Body of pancreas (tissue), 4 donors: Measurements from ENCODE around the gene MAGEA1.
"Not testable (repeated sequence)": the region's sequence is repeated elsewhere in the genome, so short reads cannot be mapped to it uniquely, and the experiment has no call there.

Experiments
- POLR2A ChIP-seq, 3 donors: fragments of 450-650 bp; IDR thresholded peaks; one replicate each; pipeline ENCODE4 v1.6.1; 2016; ENCODE audit warnings: antibody characterized with exemption in 3 of 3, mild to moderate bottlenecking in 2 of 3
- TF ChIP-seq, protein P1 (sequence below), 7 experiments: fragments of 450-650 bp in 4 of 7; fragments of 200-600 bp in 3 of 7; sonication (generic) in 3 of 7; IDR thresholded peaks; one replicate each; pipeline ENCODE4 v1.5.1; 2016 to 2019; ENCODE audit warnings: antibody characterized with exemption in 7 of 7

DNA sequence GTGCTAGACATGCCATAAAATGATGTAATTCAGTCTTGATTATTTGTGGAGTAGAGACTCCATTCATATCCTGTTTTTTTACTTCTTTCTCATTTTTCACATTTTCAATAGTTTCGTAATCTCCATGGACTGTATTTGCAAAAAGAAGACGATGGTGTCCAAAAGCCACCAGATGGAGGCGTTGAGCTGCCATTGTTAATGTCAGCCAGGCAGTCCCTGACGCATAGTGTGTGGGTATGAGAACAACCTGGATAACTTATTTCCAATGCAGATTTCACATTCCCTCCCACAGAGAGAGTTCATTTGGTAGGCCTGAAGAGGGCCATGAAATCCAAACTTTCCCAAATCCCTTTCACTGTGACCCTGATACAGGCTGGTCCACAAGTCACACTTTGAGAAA lies 40.0 kb upstream of the MAGEA1 start:
- TF ChIP-seq POLR2A (IDR thresholded peaks at IDR 0.05): not testable (repeated sequence)
- TF ChIP-seq, protein P1, sequence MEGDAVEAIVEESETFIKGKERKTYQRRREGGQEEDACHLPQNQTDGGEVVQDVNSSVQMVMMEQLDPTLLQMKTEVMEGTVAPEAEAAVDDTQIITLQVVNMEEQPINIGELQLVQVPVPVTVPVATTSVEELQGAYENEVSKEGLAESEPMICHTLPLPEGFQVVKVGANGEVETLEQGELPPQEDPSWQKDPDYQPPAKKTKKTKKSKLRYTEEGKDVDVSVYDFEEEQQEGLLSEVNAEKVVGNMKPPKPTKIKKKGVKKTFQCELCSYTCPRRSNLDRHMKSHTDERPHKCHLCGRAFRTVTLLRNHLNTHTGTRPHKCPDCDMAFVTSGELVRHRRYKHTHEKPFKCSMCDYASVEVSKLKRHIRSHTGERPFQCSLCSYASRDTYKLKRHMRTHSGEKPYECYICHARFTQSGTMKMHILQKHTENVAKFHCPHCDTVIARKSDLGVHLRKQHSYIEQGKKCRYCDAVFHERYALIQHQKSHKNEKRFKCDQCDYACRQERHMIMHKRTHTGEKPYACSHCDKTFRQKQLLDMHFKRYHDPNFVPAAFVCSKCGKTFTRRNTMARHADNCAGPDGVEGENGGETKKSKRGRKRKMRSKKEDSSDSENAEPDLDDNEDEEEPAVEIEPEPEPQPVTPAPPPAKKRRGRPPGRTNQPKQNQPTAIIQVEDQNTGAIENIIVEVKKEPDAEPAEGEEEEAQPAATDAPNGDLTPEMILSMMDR (IDR thresholded peaks at IDR 0.05): not testable (repeated sequence)
